DOHH2 (cell line): ENCODE measurements around the gene PIGN.

ENCODE experiments used
- H3F3A ChIP-seq: fragments of 200-600 bp; sonication (generic), shearing (Covaris generic); 2 replicates; pipeline ENCODE4 v1.6.0; 2016; ENCODE audit warnings: antibody characterized with exemption, mild to moderate bottlenecking; ENCODE audit not compliant: control insufficient read depth, insufficient read depth
- H3K27ac ChIP-seq: fragments of 200-600 bp; sonication (generic); 2 replicates; pipeline ENCODE4 v1.5.1; 2014; ENCODE audit warnings: low read depth, mild to moderate bottlenecking, low read length, moderate library complexity
- H3K27me3 ChIP-seq: fragments of 200-600 bp; sonication (generic); 2 replicates; pipeline ENCODE4 v1.6.1; 2014; ENCODE audit warnings: mild to moderate bottlenecking, low read length, mixed read lengths; ENCODE audit not compliant: control insufficient read depth
- H3K36me3 ChIP-seq: fragments of 200-600 bp; sonication (generic); 2 replicates; pipeline ENCODE4 v1.6.1; 2014; ENCODE audit warnings: mild to moderate bottlenecking, low read length, moderate library complexity, mixed read lengths; ENCODE audit not compliant: control insufficient read depth
- H3K4me1 ChIP-seq: fragments of 200-600 bp; sonication (generic); 2 replicates; pipeline ENCODE4 v1.6.1; 2014; ENCODE audit warnings: mild to moderate bottlenecking, low read length, mixed read lengths; ENCODE audit not compliant: control insufficient read depth
- H3K4me2 ChIP-seq: fragments of 200-600 bp; sonication (generic); 2 replicates; pipeline ENCODE4 v1.6.0; 2014; ENCODE audit warnings: mild to moderate bottlenecking, low read length, moderate library complexity
- H3K4me3 ChIP-seq: fragments of 200-600 bp; sonication (generic); 2 replicates; pipeline ENCODE4 v1.5.1; 2014; ENCODE audit warnings: mild to moderate bottlenecking, low read length, mixed read lengths
- H3K79me2 ChIP-seq: fragments of 200-600 bp; sonication (generic); 2 replicates; pipeline ENCODE4 v1.6.1; 2014; ENCODE audit warnings: mild to moderate bottlenecking, low read length, mixed read lengths; ENCODE audit not compliant: control insufficient read depth
- H3K9me2 ChIP-seq: fragments of 200-600 bp; sonication (generic); replicated peaks from 2 replicates; pipeline ENCODE4 v1.6.1; 2014; ENCODE audit warnings: mild to moderate bottlenecking, low read length, mixed read lengths; ENCODE audit not compliant: control insufficient read depth
- H3K9me3 ChIP-seq: fragments of 200-600 bp; sonication (generic); 2 replicates; pipeline ENCODE4 v1.6.1; 2014; ENCODE audit warnings: antibody characterized with exemption, low read length, mixed read lengths; ENCODE audit not compliant: control insufficient read depth, insufficient read depth
- H4K20me1 ChIP-seq: fragments of 200-600 bp; sonication (generic); 2 replicates; pipeline ENCODE4 v1.6.0; 2014; ENCODE audit warnings: low read depth, mild to moderate bottlenecking, antibody characterized with exemption, low read length, moderate library complexity; ENCODE audit not compliant: control insufficient read depth, insufficient read depth
- EZH2phosphoT487 ChIP-seq: fragments of 200-600 bp; sonication (generic); IDR thresholded peaks from 2 replicates; pipeline ENCODE4 v1.6.1; 2017; ENCODE audit warnings: borderline replicate concordance, mild to moderate bottlenecking, antibody characterized with exemption, low read length, moderate library complexity, mixed read lengths
- TF ChIP-seq, protein P1 (sequence below): fragments of 200-600 bp; sonication (generic); IDR thresholded peaks from one replicate; pipeline ENCODE4 v1.5.1; 2014; ENCODE audit warnings: antibody characterized with exemption, mild to moderate bottlenecking, low read depth, low read length; ENCODE audit not compliant: poor library complexity, severe bottlenecking

Gene PIGN

DNA sequence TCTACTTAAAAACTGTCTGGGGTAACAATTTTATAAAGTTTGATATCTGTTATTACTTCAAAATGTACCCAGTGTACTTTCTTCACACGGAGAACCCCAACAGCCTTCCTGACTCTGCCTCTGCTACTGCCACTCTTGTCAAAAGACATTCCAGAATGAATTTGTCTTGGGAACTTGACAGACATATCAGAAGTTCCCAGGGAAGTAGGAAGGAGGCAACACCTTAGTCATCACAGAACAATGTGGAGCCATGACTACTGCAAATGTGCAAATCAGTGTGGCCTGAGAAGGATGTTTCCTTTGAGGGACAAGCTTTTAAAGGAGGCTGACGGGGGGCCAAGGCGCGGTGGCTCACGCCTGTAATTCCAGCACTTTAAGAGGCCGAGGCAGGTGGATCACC is 160.3 kb downstream of the PIGN start:
- TF ChIP-seq, protein P1, sequence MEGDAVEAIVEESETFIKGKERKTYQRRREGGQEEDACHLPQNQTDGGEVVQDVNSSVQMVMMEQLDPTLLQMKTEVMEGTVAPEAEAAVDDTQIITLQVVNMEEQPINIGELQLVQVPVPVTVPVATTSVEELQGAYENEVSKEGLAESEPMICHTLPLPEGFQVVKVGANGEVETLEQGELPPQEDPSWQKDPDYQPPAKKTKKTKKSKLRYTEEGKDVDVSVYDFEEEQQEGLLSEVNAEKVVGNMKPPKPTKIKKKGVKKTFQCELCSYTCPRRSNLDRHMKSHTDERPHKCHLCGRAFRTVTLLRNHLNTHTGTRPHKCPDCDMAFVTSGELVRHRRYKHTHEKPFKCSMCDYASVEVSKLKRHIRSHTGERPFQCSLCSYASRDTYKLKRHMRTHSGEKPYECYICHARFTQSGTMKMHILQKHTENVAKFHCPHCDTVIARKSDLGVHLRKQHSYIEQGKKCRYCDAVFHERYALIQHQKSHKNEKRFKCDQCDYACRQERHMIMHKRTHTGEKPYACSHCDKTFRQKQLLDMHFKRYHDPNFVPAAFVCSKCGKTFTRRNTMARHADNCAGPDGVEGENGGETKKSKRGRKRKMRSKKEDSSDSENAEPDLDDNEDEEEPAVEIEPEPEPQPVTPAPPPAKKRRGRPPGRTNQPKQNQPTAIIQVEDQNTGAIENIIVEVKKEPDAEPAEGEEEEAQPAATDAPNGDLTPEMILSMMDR = no peak
- no peak for TF ChIP-seq EZH2phosphoT487
- H3K36me3 ChIP-seq = no peaks in the 10 kb centered on the region
- no peaks in the 10 kb centered on the region for H3K4me1 ChIP-seq
- H3K27ac ChIP-seq = no peak overlapping the region
- H3K79me2 ChIP-seq = no peaks in the 10 kb centered on the region
- no peak overlapping the region for H3K4me3 ChIP-seq
- H3K4me2 ChIP-seq = no peak overlapping the region
- no peaks in the 10 kb centered on the region for H3F3A ChIP-seq
- no peaks in the 10 kb centered on the region for H4K20me1 ChIP-seq
- no peaks in the 10 kb centered on the region for H3K9me3 ChIP-seq
- H3K9me2 ChIP-seq = no peaks in the 10 kb centered on the region
- H3K27me3 ChIP-seq = no peaks in the 10 kb centered on the region; the same call in 1 of the 2 replicates

DNA sequence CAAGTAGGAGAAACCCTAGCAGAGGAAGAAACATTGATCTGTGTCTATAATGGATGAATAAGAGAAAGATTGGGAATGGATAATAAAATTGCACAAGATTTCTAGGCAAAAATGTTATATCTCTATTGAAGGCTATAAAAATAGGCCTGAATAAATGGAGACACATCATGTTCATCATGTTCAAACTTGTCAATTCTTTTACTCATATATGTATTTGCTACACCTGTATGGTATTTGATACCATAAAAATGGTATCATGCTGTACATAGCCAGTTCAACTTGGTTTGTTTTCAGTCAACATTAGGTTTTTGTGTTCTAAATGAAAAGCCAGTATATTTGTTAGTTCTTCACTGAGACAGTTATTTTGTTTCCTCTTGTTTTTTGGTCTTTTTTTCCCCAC is 161.9 kb downstream of the PIGN start:
- no peaks in the 10 kb centered on the region for H3K4me1 ChIP-seq
- no peak for TF ChIP-seq EZH2phosphoT487
- TF ChIP-seq, protein P1 = no peak
- no peaks in the 10 kb centered on the region for H4K20me1 ChIP-seq
- H3K4me3 ChIP-seq = no peak overlapping the region
- H3K27ac ChIP-seq = no peak overlapping the region
- no peaks in the 10 kb centered on the region for H3F3A ChIP-seq
- H3K36me3 ChIP-seq = no peaks in the 10 kb centered on the region
- H3K9me2 ChIP-seq = no peaks in the 10 kb centered on the region
- no peaks in the 10 kb centered on the region for H3K9me3 ChIP-seq
- no peaks in the 10 kb centered on the region; the same call in 1 of the 2 replicates for H3K27me3 ChIP-seq
- no peak overlapping the region for H3K4me2 ChIP-seq
- no peaks in the 10 kb centered on the region for H3K79me2 ChIP-seq

DNA sequence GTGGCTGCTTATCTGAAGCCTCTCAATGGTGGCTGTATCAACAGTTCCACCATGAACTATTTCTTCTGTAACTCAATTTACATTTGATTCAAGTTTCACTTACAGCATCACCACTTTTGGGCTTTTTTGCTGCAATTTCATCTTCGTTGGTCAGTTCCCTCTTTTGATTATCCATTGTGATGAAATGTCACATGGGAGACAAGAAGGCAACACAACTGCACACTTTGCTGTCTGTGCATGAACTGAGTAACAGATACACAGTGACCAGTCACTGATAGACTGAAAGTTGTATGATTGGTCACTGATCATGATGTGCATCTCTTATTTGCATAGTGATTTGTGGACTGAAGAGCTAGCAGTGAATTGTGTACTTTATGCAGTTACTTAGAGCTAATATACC is 163.3 kb downstream of the PIGN start:
- Histone ChIP-seq H3K4me3 (no peak overlapping the region), H3K79me2 (no peaks in the 10 kb centered on the region), H3K4me1 (no peaks in the 10 kb centered on the region), H3K9me3 (no peaks in the 10 kb centered on the region), H3K4me2 (no peak overlapping the region), H3K9me2 (no peaks in the 10 kb centered on the region), H3K27ac (no peak overlapping the region), H3K36me3 (no peaks in the 10 kb centered on the region), H3K27me3 (no peaks in the 10 kb centered on the region; the same call in 1 of the 2 replicates), H4K20me1 (no peaks in the 10 kb centered on the region), H3F3A (no peaks in the 10 kb centered on the region)
- no peak for TF ChIP-seq EZH2phosphoT487
- TF ChIP-seq, protein P1 = no peak

DNA sequence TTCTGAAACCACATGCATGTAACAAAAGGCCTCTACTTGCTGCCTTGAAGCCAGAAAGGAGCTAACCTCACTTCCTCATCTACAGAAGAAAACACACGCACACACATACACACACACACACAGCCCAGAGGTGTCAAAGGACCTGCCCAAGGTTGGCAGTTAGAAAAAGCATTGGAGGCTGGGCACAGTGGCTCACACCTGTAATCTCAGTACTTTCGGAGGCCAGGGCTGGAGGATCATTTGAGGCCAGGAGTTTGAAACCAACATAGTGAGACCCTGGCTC is 168.2 kb downstream of the PIGN start:
- Histone ChIP-seq H3K27ac (no peak overlapping the region), H3K27me3 (no peaks in the 10 kb centered on the region), H3F3A (no peaks in the 10 kb centered on the region), H3K9me2 (no peaks in the 10 kb centered on the region), H4K20me1 (no peaks in the 10 kb centered on the region), H3K4me1 (no peaks in the 10 kb centered on the region), H3K36me3 (no peaks in the 10 kb centered on the region), H3K4me3 (no peak overlapping the region), H3K4me2 (no peak overlapping the region), H3K9me3 (no peaks in the 10 kb centered on the region), H3K79me2 (no peaks in the 10 kb centered on the region)
- TF ChIP-seq EZH2phosphoT487 = no peak
- TF ChIP-seq, protein P1 = no peak
